GM12875 (cell line): Measurements from ENCODE around the gene LPP.

Experiments used
- H3K4me3 ChIP-seq: one replicate; pipeline ENCODE4 v1.5.1; 2011; ENCODE audit warnings: low read depth, low read length, control low read depth
- TF ChIP-seq, protein P1 (sequence below): IDR thresholded peaks from 2 replicates; pipeline ENCODE4 v1.5.1; 2011; ENCODE audit warnings: low read depth, mild to moderate bottlenecking, control low read depth, inconsistent platforms, low read length, moderate library complexity, borderline replicate concordance; ENCODE audit not compliant: insufficient read depth

The LPP gene

DNA sequence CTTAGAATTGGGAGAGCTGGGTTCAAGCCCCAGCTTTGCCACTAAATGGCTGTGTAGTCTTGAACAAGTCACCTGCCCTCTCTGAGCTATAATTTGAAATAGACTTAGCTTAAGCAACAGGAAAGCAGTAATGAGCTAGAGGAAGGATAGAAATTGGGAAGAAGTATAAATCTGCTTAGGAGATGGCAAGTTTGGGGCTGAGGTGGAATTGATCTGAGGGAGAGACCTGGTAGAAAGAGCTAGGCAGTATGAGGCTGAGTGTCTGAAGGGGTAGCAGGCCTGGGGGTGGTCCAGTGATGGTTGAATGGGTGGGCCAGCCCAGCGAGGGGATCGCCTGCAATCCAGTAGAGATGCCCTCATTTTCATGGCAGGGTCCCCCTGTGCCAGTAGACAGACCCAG is 22.9 kb downstream of the LPP start:
- TF ChIP-seq, protein P1, sequence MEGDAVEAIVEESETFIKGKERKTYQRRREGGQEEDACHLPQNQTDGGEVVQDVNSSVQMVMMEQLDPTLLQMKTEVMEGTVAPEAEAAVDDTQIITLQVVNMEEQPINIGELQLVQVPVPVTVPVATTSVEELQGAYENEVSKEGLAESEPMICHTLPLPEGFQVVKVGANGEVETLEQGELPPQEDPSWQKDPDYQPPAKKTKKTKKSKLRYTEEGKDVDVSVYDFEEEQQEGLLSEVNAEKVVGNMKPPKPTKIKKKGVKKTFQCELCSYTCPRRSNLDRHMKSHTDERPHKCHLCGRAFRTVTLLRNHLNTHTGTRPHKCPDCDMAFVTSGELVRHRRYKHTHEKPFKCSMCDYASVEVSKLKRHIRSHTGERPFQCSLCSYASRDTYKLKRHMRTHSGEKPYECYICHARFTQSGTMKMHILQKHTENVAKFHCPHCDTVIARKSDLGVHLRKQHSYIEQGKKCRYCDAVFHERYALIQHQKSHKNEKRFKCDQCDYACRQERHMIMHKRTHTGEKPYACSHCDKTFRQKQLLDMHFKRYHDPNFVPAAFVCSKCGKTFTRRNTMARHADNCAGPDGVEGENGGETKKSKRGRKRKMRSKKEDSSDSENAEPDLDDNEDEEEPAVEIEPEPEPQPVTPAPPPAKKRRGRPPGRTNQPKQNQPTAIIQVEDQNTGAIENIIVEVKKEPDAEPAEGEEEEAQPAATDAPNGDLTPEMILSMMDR: no peak

DNA sequence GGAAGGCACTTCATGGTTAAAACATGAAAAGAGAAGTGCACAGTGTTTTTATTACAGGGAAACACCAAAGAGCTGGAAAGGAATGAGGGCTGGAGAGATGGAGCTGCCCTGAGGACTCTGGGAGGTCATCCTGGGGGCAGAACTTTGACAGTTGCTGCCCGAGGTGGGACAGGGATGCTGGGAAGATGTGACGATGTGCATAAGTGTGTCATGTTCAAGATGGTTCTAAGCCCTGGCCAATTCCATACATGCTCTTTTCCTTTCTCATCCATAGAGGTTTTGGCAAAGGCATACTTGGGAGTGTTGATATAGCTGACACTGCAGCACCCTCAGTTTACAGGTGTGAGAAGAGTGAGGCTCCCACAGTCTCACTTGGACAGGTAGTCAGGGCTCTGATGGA is 23.8 kb downstream of the LPP start:
- H3K4me3 ChIP-seq: no peak overlapping the region
- TF ChIP-seq, protein P1: no peak

More for the DNA sequence above, 22.9 kb downstream of the LPP start:
- no peak overlapping the region for H3K4me3 ChIP-seq

GRCh38 chr3:188178293-188178936 is 24.5 kb downstream of the LPP start:
- TF ChIP-seq, protein P1: no peak
- H3K4me3 ChIP-seq: no peak overlapping the region

DNA sequence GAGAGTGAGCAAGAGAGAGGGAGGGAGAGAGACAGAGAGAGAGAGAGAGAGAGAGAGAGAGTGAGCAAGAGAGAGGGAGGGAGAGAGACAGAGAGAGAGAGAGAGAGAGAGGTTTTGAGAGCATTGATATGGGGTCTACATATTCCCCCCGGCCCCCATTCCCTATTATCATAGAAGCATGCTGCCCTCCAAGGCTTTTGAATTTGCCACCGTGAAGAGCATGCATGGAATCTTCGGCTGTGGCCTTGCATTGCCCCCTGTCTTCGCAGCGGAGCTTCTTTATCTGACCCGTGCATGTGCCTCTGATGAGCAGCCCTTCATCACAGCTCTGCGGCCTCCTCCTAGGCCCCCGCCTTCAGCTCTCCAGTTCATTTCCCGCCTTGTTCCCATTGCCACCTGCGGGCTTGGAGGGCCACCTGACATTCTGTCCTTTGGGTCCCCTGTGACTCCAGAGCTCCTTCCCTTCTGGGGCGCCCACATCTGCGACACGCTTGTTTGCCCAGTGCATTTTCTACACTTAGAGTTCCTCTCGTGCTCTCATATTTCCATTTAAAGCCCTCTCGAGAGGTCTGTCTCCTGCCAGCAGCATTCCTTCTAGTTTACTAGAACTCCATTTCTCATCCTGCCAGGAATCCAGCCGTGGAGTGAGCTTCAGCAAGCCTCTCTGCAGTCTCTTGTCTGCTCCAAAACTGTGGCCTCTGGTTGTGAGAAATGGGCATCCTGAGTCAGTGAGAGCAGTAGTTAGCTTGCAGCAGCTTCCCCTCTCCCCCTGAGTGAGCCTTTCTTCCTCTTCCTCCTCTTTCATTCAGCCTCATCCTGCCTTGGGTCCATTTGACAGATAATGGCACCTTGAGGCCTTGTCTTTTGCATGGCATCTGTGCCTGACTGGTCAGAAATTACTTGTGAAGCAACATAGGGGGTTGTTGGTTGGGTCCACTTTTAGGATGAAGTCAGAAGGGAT is 25.3 kb downstream of the LPP start:
- TF ChIP-seq, protein P1: no peak
- H3K4me3 ChIP-seq: no peak overlapping the region

GRCh38 chr3:188180114-188180513 is 26.2 kb downstream of the LPP start:
- no peak overlapping the region for H3K4me3 ChIP-seq
- TF ChIP-seq, protein P1: no peak

GRCh38 chr3:188183452-188183851 is 29.5 kb downstream of the LPP start:
- H3K4me3 ChIP-seq: no peak overlapping the region
- TF ChIP-seq, protein P1: no peak
